Small intestine (tissue), 7 donors: ENCODE data around the gene DNAH2. TPM values are rescaled to one million over a fixed set of nuclear protein-coding genes. Genes with fewer than 3 reads are reported as not detected.

ENCODE experiments used
- DNase-seq, 2 donors: peaks; one replicate each; pipeline versions ENCODE4 v3.0.0 to v3.0.0-alpha.2; 2013
- FAIRE-seq: peaks from 2 replicates; lab custom pipeline; 2012; peaks lifted over from hg19 to GRCh38; lab: Jason Lieb, UNC
- H3K27ac ChIP-seq, 3 donors: one replicate each; pipeline ENCODE4 v1.5.1; 2013; ENCODE audit warnings: low read length in 2 of 3, mild to moderate bottlenecking in 2 of 3, control low read depth in 1 of 3, inconsistent platforms in 1 of 3, low read depth in 1 of 3, moderate library complexity in 1 of 3
- H3K27me3 ChIP-seq, 3 donors: one replicate each; pipeline ENCODE4 v1.6.1; 2013; ENCODE audit warnings: low read length in 3 of 3, inconsistent platforms in 1 of 3; ENCODE audit not compliant: control insufficient read depth in 3 of 3, insufficient read depth in 3 of 3
- H3K36me3 ChIP-seq, 3 donors: one replicate each; pipeline ENCODE4 v1.6.1; 2013; ENCODE audit warnings: low read length in 3 of 3, inconsistent platforms in 1 of 3, low read depth in 1 of 3, mild to moderate bottlenecking in 1 of 3, moderate library complexity in 1 of 3; ENCODE audit not compliant: control insufficient read depth in 3 of 3, insufficient read depth in 2 of 3
- H3K4me1 ChIP-seq, 3 donors: one replicate each; pipeline ENCODE4 v1.6.1; 2013; ENCODE audit warnings: low read length in 2 of 3, inconsistent platforms in 1 of 3, low read depth in 1 of 3, mild to moderate bottlenecking in 1 of 3, moderate library complexity in 1 of 3; ENCODE audit not compliant: control insufficient read depth in 3 of 3, insufficient read depth in 2 of 3
- H3K4me3 ChIP-seq, 3 donors: one replicate each; pipeline ENCODE4 v1.5.1; 2013; ENCODE audit warnings: low read length in 3 of 3, control low read depth in 1 of 3, inconsistent platforms in 1 of 3, low read depth in 1 of 3, mild to moderate bottlenecking in 1 of 3, moderate library complexity in 1 of 3
- H3K9me3 ChIP-seq, 2 donors: one replicate each; pipeline ENCODE4 v1.6.1; 2013; ENCODE audit warnings: low read depth in 1 of 2, low read length in 1 of 2; ENCODE audit not compliant: control insufficient read depth in 2 of 2, insufficient read depth in 1 of 2
- WGBS, 3 donors: extraction: QIAGEN DNeasy Blood & Tissue Kit; methylation state at CpG; one replicate each; pipeline ENCODE4 v1.1.7; 2013; 5-methylcytosine and 5-hydroxymethylcytosine counted together
- polyA plus RNA-seq, 4 donors: library from polyadenylated mRNA; stranded (reverse) in 3 of 4; unstranded in 1 of 4; fragments of 200-250 nt in 3 of 4; fragments of 120-200 nt in 1 of 4; gene quantifications; one replicate each; pipeline versions ENCODE4 v1.2.1 to v1.2.3, GENCODE V29; 2013
- donor health status: healthy with polysubstance abuse.
- donor health status: control.
- donor health status: control.
- donor health status: Bipolar disorder and iron deficiency.
- donor health status: healthy.

DNAH2 gene
- polyA plus RNA-seq, 4 donors: 0.04 to 0.09 TPM; not detected in 2

- H3K27ac ChIP-seq: no peak overlapping the region
- H3K4me1 ChIP-seq: peaks cover 0 to 14% (median 6%) of the 10 kb centered on the region in 3 donors
- 26 to 53% (median 30%) methylated on average over 9 of the region's 9 CpGs for WGBS, 3 donors
- DNase-seq: no peak
- H3K9me3 ChIP-seq: no peaks in the 10 kb centered on the region
- no peak overlapping the region for H3K4me3 ChIP-seq
- H3K36me3 ChIP-seq: no peaks in the 10 kb centered on the region
- no peak for FAIRE-seq
- peaks cover 0 to 57% (median 0%) of the 10 kb centered on the region in 3 donors for H3K27me3 ChIP-seq
Observed at GRCh38 chr17:7713782-7714181, 3.8 kb upstream of the DNAH2 start.

DNA sequence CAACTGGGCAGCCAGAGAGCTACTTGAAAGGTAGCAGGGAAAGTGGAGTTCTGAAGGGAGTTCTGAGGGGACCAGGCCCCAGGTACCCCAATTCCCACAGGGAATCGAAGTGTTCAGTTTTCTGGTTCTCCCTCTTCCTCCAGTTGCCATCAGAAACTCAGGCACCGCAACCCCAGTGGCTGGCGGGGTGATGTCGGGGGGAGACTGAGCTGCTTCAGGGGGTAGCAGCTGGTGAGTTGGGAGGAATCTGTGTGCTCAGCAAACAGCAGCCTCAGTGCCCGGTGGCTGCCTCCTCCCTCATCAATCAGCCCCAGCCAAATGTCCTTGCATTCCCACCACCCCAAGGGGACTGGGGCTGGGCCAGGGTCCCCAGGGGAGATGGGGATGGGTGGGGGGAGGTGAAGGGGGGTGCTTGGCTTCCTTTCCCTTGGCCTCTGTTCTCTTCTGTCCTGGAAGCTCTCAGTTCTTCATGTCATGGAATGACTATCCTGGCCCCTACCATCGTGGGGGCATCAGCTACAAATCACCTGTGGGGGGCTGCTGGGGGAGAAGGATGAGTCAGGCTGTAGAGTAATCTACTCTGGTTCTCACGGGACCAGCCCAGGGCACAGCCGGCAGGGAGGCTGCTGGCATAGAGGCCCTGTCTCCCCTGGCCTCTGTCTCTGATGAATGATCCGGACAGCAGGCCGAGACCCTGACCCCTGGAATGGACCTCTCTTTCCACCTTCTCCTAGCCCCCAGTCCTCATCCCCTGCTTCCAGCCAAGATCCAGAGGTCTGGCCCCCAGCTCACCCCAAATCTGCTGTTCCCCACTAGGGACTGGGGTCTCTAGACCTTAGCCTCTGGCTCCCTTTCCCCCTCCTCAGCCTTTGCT lies 2.6 kb upstream of the DNAH2 start:
- Histone ChIP-seq H3K27me3 (peaks cover 0 to 65% (median 0%) of the 10 kb centered on the region in 3 donors), H3K36me3 (no peaks in the 10 kb centered on the region), H3K4me3 (no peak overlapping the region), H3K27ac (no peak overlapping the region), H3K4me1 (peaks cover 0 to 14% (median 6%) of the 10 kb centered on the region in 3 donors), H3K9me3 (no peaks in the 10 kb centered on the region)
- 67 to 75% (median 69%) methylated on average over 10 of the region's 10 CpGs for WGBS, 3 donors
- no peak for DNase-seq
- FAIRE-seq: no peak

DNA sequence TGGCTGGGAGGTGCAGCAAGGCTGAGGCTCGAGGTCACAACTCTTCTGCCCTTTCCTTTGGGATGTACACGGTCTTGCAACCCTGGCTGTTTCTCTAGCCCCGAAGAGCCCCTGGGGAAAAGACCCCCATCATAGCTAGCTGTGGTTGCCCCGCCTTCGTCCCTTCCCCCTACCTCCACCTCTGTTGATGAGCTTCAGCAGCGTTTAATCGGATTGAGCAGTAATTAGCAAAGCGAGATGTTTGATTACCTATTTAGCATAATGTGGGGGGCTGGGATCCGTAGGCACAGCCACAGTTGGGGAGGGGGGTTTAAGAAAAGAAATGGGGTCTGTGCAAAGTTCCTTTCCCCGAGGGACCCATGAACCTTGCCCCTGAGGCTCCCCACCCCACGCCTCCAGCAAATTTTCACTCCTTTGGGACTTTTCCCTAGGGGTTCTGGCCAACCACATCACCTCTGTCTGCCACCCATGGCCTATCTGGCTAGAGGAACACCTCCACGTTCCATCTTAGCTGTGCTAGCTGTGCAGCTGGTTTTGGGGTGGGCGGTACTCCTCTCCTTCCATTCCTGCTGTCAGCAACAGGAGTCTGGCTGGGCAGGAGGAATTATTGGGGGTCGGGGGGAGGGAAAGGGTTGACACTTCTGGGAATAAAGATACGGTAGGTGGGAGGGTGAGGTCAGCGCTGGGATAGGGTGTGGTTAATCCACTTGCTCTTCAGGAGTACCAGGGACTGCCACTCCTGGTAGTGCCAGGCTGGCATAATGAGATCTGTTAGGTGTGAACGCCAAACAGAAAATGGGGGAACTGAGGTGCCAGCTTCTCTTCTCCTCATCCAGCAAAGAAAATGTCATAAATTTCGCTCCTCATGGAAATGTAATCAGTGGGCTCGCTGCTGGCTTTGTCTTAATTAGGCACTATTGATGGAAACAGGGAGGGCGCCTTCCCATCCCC lies 1.3 kb upstream of the DNAH2 start:
- peak overlapping the region in 1 of 3 donors; percentile 65 for H3K4me3 ChIP-seq
- H3K9me3 ChIP-seq: no peaks in the 10 kb centered on the region
- no peak for FAIRE-seq
- peaks cover 0 to 69% (median 0%) of the 10 kb centered on the region in 3 donors for H3K27me3 ChIP-seq
- H3K36me3 ChIP-seq: no peaks in the 10 kb centered on the region
- no peak for DNase-seq
- 21 to 36% (median 25%) methylated on average over 19 to 20 of the region's 20 CpGs for WGBS, 3 donors
- peaks cover 0 to 14% (median 6%) of the 10 kb centered on the region in 3 donors for H3K4me1 ChIP-seq
- peak overlapping the region in 1 of 3 donors; percentile 54 for H3K27ac ChIP-seq

DNA sequence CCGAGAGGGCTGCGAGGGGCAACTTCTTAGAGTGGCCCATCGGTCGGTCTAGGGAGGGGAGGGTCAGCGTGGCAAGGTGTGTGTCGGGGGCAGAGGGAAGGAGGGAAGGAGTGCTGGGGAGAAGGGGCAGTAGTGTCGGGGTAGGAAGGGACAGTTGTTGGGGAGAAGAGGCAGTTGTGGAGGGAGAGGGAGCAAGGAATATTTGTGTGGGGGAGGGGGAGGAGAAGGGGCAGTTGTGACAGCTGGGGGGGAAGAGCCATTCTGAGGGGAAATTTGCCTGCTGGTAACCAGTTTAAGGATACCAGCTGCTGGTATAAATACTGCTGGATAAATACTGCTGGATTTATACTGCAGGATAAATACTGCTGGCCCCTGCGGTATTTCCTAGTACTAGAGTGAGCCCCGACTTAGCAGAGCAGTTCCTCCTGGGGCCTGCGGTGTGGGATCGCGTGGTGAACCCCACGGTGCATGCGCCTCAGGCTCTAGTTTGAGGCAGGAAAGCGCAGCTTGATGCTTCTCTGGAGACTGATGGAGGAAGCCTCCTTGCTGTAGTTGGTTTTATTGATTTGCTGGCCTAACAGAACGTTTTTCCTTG lies 309 bp downstream of the DNAH2 start:
- Histone ChIP-seq H3K4me3 (peak overlapping the region; percentile 31 to 65 (median 33)), H3K36me3 (no peaks in the 10 kb centered on the region), H3K27ac (no peak overlapping the region), H3K9me3 (no peaks in the 10 kb centered on the region), H3K27me3 (peaks cover 0 to 58% (median 0%) of the 10 kb centered on the region in 3 donors), H3K4me1 (peaks cover 0 to 14% (median 6%) of the 10 kb centered on the region in 3 donors)
- 2 to 5% (median 3%) methylated on average over 16 of the region's 16 CpGs for WGBS, 3 donors
- DNase-seq (peak; percentile 32 to 44), FAIRE-seq (no peak)

DNA sequence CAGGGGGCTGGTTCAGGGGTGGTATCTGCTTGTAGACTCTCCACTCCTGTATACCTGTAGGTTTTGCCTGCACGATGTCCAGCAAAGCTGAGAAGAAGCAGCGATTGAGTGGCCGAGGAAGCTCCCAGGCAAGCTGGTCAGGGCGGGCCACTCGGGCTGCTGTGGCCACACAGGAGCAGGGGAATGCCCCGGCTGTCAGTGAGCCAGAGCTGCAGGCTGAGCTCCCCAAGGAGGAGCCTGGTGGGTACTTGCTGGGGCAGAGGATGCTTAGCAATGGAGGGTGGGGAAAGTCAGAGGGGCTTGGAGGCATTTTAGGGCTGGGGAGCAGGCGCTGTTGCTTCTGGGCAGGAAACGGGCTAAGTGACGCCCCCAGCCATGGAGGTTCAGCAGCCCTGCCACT lies 2.1 kb downstream of the DNAH2 start:
- WGBS, 3 donors: 77 to 89% (median 83%) methylated on average over 9 of the region's 9 CpGs
- H3K27ac ChIP-seq: no peak overlapping the region
- peaks cover 0 to 43% (median 4%) of the 10 kb centered on the region in 3 donors for H3K27me3 ChIP-seq
- DNase-seq (no peak), FAIRE-seq (no peak)
- H3K36me3 ChIP-seq: no peaks in the 10 kb centered on the region
- no peak overlapping the region for H3K4me3 ChIP-seq
- H3K9me3 ChIP-seq: no peaks in the 10 kb centered on the region
- peaks cover 0 to 14% (median 6%) of the 10 kb centered on the region in 3 donors for H3K4me1 ChIP-seq

GRCh38 chr17:7720125-7720524 lies 2.6 kb downstream of the DNAH2 start:
- WGBS, 3 donors: 54 to 69% (median 55%) methylated on average over 4 of the region's 4 CpGs

GRCh38 chr17:7721612-7722011 lies 4.1 kb downstream of the DNAH2 start:
- Histone ChIP-seq H3K4me3 (no peak overlapping the region), H3K27ac (no peak overlapping the region), H3K36me3 (no peaks in the 10 kb centered on the region), H3K9me3 (no peaks in the 10 kb centered on the region), H3K27me3 (peaks cover 0 to 24% (median 4%) of the 10 kb centered on the region in 3 donors), H3K4me1 (peaks cover 0 to 8% (median 4%) of the 10 kb centered on the region in 3 donors)
- 44 to 59% (median 54%) methylated on average over 2 of the region's 2 CpGs for WGBS, 3 donors
- DNase-seq: no peak
- no peak for FAIRE-seq

More at GRCh38 chr17:7720125-7720524, 2.6 kb downstream of the DNAH2 start:
- H3K27ac ChIP-seq: no peak overlapping the region
- peaks cover 0 to 14% (median 6%) of the 10 kb centered on the region in 3 donors for H3K4me1 ChIP-seq
- H3K36me3 ChIP-seq: no peaks in the 10 kb centered on the region
- peaks cover 0 to 39% (median 4%) of the 10 kb centered on the region in 3 donors for H3K27me3 ChIP-seq
- H3K9me3 ChIP-seq: no peaks in the 10 kb centered on the region
- FAIRE-seq: no peak
- H3K4me3 ChIP-seq: no peak overlapping the region
- no peak for DNase-seq
